Glutamatergic neuron (in vitro differentiated cells): ENCODE results near the gene PUDP. TPM values are rescaled to one million over a fixed set of nuclear protein-coding genes. Genes with fewer than 3 reads are reported as not detected.

Experiments
- DNase-seq: peaks from one replicate; pipeline ENCODE4 v3.0.0; 2022
- H3K27ac Mint-ChIP-seq: one replicate; pipeline ENCODE4 v1.8.0; 2020; ENCODE audit warnings: mild to moderate bottlenecking, mixed read lengths, inconsistent platforms; ENCODE audit not compliant: unreplicated experiment
- H3K27me3 Mint-ChIP-seq: one replicate; pipeline ENCODE4 v1.8.0; 2020; ENCODE audit warnings: mild to moderate bottlenecking, moderate library complexity, mixed read lengths, inconsistent platforms; ENCODE audit not compliant: unreplicated experiment
- H3K36me3 Mint-ChIP-seq: one replicate; pipeline ENCODE4 v1.8.0; 2020; ENCODE audit warnings: mild to moderate bottlenecking, mixed read lengths, inconsistent platforms; ENCODE audit not compliant: unreplicated experiment
- H3K4me1 Mint-ChIP-seq: one replicate; pipeline ENCODE4 v1.8.0; 2020; ENCODE audit warnings: mild to moderate bottlenecking, low read depth, mixed read lengths, inconsistent platforms; ENCODE audit not compliant: unreplicated experiment
- H3K4me3 Mint-ChIP-seq: one replicate; pipeline ENCODE4 v1.8.0; 2020; ENCODE audit warnings: mild to moderate bottlenecking, mixed read lengths, inconsistent platforms; ENCODE audit not compliant: unreplicated experiment
- H3K9me3 Mint-ChIP-seq: one replicate; pipeline ENCODE4 v1.8.0; 2020; ENCODE audit warnings: mild to moderate bottlenecking, moderate library complexity, mixed read lengths, inconsistent platforms; ENCODE audit not compliant: unreplicated experiment
- CTCF ChIP-seq: fragments of 200-600 bp; sonication (generic); IDR thresholded peaks from one replicate; pipeline ENCODE4 v1.5.0; 2021; ENCODE audit not compliant: partially characterized antibody, unreplicated experiment
- total RNA-seq: library from RNA; stranded (reverse); fragmentation: NEBNext Ultra II Directional; extraction: Animal tissue kit (Norgen Biotek cat#: 25700); gene quantifications from one replicate; pipeline ENCODE4 v1.2.1, GENCODE V29; 2021; ENCODE audit not compliant: unreplicated experiment

The PUDP gene
- total RNA-seq, 1 donor from 2014 or later, result 22.7 TPM

GRCh38 chrX:7059214-7059838, 88.6 kb downstream of the PUDP start:
- Mint-ChIP-seq H3K4me3 (no peak overlapping the region), H3K27ac (no peak overlapping the region), H3K36me3 (no peaks in the 10 kb centered on the region), H3K4me1 (no peaks in the 10 kb centered on the region), H3K9me3 (no peaks in the 10 kb centered on the region), H3K27me3 (no peaks in the 10 kb centered on the region)
- no peak for DNase-seq
- no peak for TF ChIP-seq CTCF

- TF ChIP-seq CTCF, result no peak
- Mint-ChIP-seq H3K36me3 (no peaks in the 10 kb centered on the region), H3K27ac (no peak overlapping the region), H3K9me3 (no peaks in the 10 kb centered on the region), H3K4me3 (no peak overlapping the region), H3K4me1 (no peaks in the 10 kb centered on the region), H3K27me3 (no peaks in the 10 kb centered on the region)
- DNase-seq, result no peak
These were observed 92.4 kb downstream of the PUDP start for GRCh38 chrX:7055386-7056137.

- no peaks in the 10 kb centered on the region for H3K9me3 Mint-ChIP-seq
- H3K4me1 Mint-ChIP-seq, result no peaks in the 10 kb centered on the region
- DNase-seq, result no peak
- no peak overlapping the region for H3K4me3 Mint-ChIP-seq
- no peak overlapping the region for H3K27ac Mint-ChIP-seq
- H3K27me3 Mint-ChIP-seq, result no peaks in the 10 kb centered on the region
- no peaks in the 10 kb centered on the region for H3K36me3 Mint-ChIP-seq
- no peak for TF ChIP-seq CTCF
These were observed 93.4 kb downstream of the PUDP start for GRCh38 chrX:7054219-7055216.

GRCh38 chrX:7052541-7052940, 95.4 kb downstream of the PUDP start:
- DNase-seq, result no peak
- no peak for TF ChIP-seq CTCF
- Mint-ChIP-seq H3K4me1 (no peaks in the 10 kb centered on the region), H3K27me3 (no peaks in the 10 kb centered on the region), H3K4me3 (no peak overlapping the region), H3K36me3 (no peaks in the 10 kb centered on the region), H3K27ac (no peak overlapping the region), H3K9me3 (no peaks in the 10 kb centered on the region)
